PC-3 (cell line): ENCODE results near the gene IL1RAPL1.

Source experiments
- CTCF ChIP-seq: fragments of 300-600 bp; sonication (generic); conservative IDR thresholded peaks from 2 replicates; pipeline ENCODE4 v1.5.1; 2017; ENCODE audit warnings: antibody characterized with exemption, low read depth, mild to moderate bottlenecking, low read length
- EZH2 ChIP-seq: fragments of 300-600 bp; sonication (generic); IDR thresholded peaks from one replicate; pipeline ENCODE4 v1.6.1; 2017; ENCODE audit warnings: antibody characterized with exemption, mild to moderate bottlenecking, low read length; ENCODE audit not compliant: unreplicated experiment
- EZH2phosphoT487 ChIP-seq: fragments of 300-600 bp; sonication (generic); IDR thresholded peaks from 2 replicates; pipeline ENCODE4 v1.6.1; 2018; ENCODE audit warnings: mild to moderate bottlenecking, antibody characterized with exemption, low read length, borderline replicate concordance

- no peak for TF ChIP-seq EZH2
- no peak for TF ChIP-seq CTCF
- TF ChIP-seq EZH2phosphoT487, result no peak
Measured at GRCh38 chrX:29797156-29797555, 1209.9 kb downstream of the IL1RAPL1 start.
